H1 (cell line): Measurements from ENCODE around the gene DPYSL4. TPM values are rescaled to one million over a fixed set of nuclear protein-coding genes. Genes with fewer than 3 reads are reported as not detected.

Source experiments
- FOSL1 ChIP-seq: IDR thresholded peaks from 2 replicates; pipeline ENCODE4 v1.6.1; 2011; ENCODE audit warnings: mild to moderate bottlenecking, low read depth, low read length, moderate library complexity; ENCODE audit not compliant: insufficient read depth
- GABPA ChIP-seq: IDR thresholded peaks from 2 replicates; pipeline ENCODE4 v1.6.1; 2011; ENCODE audit warnings: mild to moderate bottlenecking, low read length, moderate library complexity, borderline replicate concordance; ENCODE audit not compliant: insufficient read depth
- KDM5A ChIP-seq: fragments of 200-600 bp; IDR thresholded peaks from 2 replicates; pipeline ENCODE4 v1.7.1; 2012; ENCODE audit warnings: mild to moderate bottlenecking, low read length, inconsistent platforms, mixed read lengths
- POLR2AphosphoS5 ChIP-seq: IDR thresholded peaks from 2 replicates; pipeline ENCODE4 v1.6.1; 2011; ENCODE audit warnings: low read depth, low read length
- RAD21 ChIP-seq, 2 experiments: IDR thresholded peaks in 1 of 2; conservative IDR thresholded peaks in 1 of 2; 2 replicates each; pipeline ENCODE4 v1.6.1; 2011; ENCODE audit warnings: low read depth in 2 of 2, low read length in 2 of 2, improper control_type of control experiment in 1 of 2, inconsistent platforms in 1 of 2, mild to moderate bottlenecking in 1 of 2, moderate library complexity in 1 of 2
- SAP30 ChIP-seq: fragments of 300-600 bp; sonication (generic); IDR thresholded peaks from 2 replicates; pipeline ENCODE4 v1.7.1; 2012; ENCODE audit warnings: low read length, moderate library complexity, mild to moderate bottlenecking, inconsistent platforms; ENCODE audit not compliant: insufficient read depth, insufficient replicate concordance
- SRF ChIP-seq: IDR thresholded peaks from 2 replicates; pipeline ENCODE4 v1.6.1; 2011; ENCODE audit warnings: mild to moderate bottlenecking, low read depth, low read length, moderate library complexity
- YY1 ChIP-seq: IDR thresholded peaks from 2 replicates; pipeline ENCODE4 v1.6.1; 2011; ENCODE audit warnings: low read depth, mild to moderate bottlenecking, low read length
- polyA plus RNA-seq, 7 experiments: library from polyadenylated mRNA; depleted of rRNA in 3 of 7; stranded (reverse) in 5 of 7; unstranded in 2 of 7; fragments of >200 nt in 5 of 7; fragments of 200-250 nt in 2 of 7; gene quantifications; 1 replicate in 5 of 7; 2 replicates in 1 of 7; 4 replicates in 1 of 7; pipeline versions ENCODE4 v1.2.1 to v1.2.3, GENCODE V29; 2011 to 2013; ENCODE audit warnings: missing spikeins in 2 of 7, mixed read lengths in 2 of 7
- total RNA-seq: library from RNA; stranded (reverse); fragmentation: NEBNext Ultra II Directional; extraction: Animal tissue kit (Norgen Biotek cat#: 25700); gene quantifications from 2 replicates; pipeline ENCODE4 v1.2.1, GENCODE V29; 2021
- TF ChIP-seq, protein P1 (sequence below), 3 experiments: IDR thresholded peaks; 1 replicate in 2 of 3; 2 replicates in 1 of 3; pipeline versions ENCODE4 v1.5.1 to v1.6.1; 2011; ENCODE audit warnings: low read length in 3 of 3, mild to moderate bottlenecking in 3 of 3, inconsistent platforms in 2 of 3, low read depth in 1 of 3, moderate library complexity in 1 of 3; ENCODE audit not compliant: insufficient read depth in 1 of 3; ENCODE audit errors: control extremely low read depth in 1 of 3
- TF ChIP-seq, protein P2 (sequence below): IDR thresholded peaks from 2 replicates; pipeline ENCODE4 v1.6.1; 2012; ENCODE audit warnings: inconsistent platforms
- TF ChIP-seq, protein P3 (sequence below): IDR thresholded peaks from 2 replicates; pipeline ENCODE4 v1.6.1; 2012; ENCODE audit warnings: inconsistent platforms

The DPYSL4 gene
- total and polyA plus RNA-seq, 2 of the 8 experiments (the other 6 are each of a cell fraction or from before 2014, with no cell fraction given) = 12.9 to 15.2 TPM

DNA sequence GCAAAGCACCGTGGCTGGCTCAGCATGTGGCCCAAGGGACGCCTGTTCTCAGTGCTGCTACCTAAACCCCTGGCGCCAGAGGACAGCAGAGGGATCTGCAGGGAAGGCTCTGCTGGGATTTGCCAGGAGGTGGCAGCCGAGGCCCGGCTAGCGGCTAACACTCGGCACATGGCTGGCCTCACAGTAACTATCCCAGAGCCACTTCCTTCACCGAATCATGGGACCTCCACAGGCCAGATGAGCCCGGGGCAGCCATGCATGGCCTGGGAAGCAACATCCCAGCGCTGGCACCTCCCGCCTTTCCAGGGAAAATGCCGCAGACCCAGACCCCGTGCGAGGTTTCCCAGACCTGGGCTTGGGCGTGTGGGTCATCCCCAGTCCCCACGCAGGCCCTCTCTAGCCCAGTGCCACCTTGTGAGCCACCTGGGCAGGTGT lies 36.4 kb downstream of the DPYSL4 start (continued):
- TF ChIP-seq, protein P1, sequence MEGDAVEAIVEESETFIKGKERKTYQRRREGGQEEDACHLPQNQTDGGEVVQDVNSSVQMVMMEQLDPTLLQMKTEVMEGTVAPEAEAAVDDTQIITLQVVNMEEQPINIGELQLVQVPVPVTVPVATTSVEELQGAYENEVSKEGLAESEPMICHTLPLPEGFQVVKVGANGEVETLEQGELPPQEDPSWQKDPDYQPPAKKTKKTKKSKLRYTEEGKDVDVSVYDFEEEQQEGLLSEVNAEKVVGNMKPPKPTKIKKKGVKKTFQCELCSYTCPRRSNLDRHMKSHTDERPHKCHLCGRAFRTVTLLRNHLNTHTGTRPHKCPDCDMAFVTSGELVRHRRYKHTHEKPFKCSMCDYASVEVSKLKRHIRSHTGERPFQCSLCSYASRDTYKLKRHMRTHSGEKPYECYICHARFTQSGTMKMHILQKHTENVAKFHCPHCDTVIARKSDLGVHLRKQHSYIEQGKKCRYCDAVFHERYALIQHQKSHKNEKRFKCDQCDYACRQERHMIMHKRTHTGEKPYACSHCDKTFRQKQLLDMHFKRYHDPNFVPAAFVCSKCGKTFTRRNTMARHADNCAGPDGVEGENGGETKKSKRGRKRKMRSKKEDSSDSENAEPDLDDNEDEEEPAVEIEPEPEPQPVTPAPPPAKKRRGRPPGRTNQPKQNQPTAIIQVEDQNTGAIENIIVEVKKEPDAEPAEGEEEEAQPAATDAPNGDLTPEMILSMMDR (IDR thresholded peaks at IDR 0.05; ENCODE audit: control extremely low read depth in 1 of 3, insufficient read depth in 1 of 3, low read depth in 1 of 3, low read length in 3 of 3) = peak in 2 of 3 experiments; percentile 98 to 100; a peak in 3 of 4 replicates
- TF ChIP-seq, protein P2, sequence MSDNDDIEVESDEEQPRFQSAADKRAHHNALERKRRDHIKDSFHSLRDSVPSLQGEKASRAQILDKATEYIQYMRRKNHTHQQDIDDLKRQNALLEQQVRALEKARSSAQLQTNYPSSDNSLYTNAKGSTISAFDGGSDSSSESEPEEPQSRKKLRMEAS = peak; percentile 93
- TF ChIP-seq SRF (0 out of 2 replicates have a peak, but pooled peaks have one; percentile 5), KDM5A (no peak), SAP30 (no peak), POLR2AphosphoS5 (no peak), YY1 (peak; percentile 62; the same call in 1 of the 2 replicates), FOSL1 (no peak), RAD21 (IDR thresholded peaks at IDR 0.05 in 1 of 2, conservative IDR thresholded peaks at IDR 0.05 in 1 of 2; ENCODE audit: low read depth in 2 of 2, low read length in 2 of 2) (peak; percentile 97), GABPA (peak; percentile 80; the same call in 1 of the 2 replicates)
- TF ChIP-seq, protein P3, sequence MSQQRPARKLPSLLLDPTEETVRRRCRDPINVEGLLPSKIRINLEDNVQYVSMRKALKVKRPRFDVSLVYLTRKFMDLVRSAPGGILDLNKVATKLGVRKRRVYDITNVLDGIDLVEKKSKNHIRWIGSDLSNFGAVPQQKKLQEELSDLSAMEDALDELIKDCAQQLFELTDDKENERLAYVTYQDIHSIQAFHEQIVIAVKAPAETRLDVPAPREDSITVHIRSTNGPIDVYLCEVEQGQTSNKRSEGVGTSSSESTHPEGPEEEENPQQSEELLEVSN = peak; percentile 69; the same call in 1 of the 2 replicates
